ENCODE data around the gene COASY.
A peak's percentile ranks its signal among the peaks of the same experiment; 100 is the strongest.

COASY gene

DNA sequence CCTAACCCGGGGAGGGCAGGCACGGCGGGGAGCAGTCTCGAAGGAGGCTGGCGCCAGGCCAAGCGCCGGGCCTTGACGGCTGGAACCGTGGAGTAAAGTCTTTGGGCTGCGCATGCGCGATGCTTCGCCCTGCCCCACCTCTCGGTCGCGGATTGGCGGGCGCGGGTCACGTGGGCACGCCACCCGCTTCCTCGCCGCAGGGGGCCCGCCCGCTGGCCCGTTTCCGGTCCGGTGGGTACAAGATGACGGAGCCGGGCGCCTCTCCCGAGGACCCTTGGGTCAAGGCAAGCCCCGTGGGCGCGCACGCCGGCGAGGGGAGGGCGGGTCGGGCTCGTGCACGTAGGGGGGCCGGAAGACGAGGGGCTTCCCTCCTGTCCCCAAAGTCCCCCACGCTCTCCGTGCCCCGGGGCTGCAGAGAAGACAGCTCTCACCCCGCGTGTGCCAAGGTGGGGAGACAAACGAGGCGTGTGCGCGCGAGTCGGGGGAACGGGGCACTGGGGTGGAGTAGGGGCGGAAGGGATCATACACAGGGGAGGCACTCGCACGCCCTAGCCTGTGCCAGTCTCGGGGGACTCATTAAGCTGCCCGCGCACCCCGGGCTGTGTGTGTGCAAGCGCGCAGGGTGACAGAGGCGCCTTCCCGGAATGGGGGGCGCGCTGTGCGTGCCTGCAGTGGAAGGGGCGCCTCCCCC, 5.1 kb downstream of the COASY start, which contains the start of gene MLX:
MLX (plus strand) TSS at position 218 of the 691 bp plus-strand sequence; CDS start at position 243, 25 bp downstream.
- DNase-seq (ENCODE audit: low read depth): peak; percentile 90
- peak within 1 kb of the TSS; percentile 89 for H3K4me3 ChIP-seq (replicated peaks; ENCODE audit: low read depth, low read length)
- TF ChIP-seq, protein P1, sequence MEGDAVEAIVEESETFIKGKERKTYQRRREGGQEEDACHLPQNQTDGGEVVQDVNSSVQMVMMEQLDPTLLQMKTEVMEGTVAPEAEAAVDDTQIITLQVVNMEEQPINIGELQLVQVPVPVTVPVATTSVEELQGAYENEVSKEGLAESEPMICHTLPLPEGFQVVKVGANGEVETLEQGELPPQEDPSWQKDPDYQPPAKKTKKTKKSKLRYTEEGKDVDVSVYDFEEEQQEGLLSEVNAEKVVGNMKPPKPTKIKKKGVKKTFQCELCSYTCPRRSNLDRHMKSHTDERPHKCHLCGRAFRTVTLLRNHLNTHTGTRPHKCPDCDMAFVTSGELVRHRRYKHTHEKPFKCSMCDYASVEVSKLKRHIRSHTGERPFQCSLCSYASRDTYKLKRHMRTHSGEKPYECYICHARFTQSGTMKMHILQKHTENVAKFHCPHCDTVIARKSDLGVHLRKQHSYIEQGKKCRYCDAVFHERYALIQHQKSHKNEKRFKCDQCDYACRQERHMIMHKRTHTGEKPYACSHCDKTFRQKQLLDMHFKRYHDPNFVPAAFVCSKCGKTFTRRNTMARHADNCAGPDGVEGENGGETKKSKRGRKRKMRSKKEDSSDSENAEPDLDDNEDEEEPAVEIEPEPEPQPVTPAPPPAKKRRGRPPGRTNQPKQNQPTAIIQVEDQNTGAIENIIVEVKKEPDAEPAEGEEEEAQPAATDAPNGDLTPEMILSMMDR (IDR thresholded peaks at IDR 0.05; ENCODE audit: low read length, missing control alignments): no peak

DNA sequence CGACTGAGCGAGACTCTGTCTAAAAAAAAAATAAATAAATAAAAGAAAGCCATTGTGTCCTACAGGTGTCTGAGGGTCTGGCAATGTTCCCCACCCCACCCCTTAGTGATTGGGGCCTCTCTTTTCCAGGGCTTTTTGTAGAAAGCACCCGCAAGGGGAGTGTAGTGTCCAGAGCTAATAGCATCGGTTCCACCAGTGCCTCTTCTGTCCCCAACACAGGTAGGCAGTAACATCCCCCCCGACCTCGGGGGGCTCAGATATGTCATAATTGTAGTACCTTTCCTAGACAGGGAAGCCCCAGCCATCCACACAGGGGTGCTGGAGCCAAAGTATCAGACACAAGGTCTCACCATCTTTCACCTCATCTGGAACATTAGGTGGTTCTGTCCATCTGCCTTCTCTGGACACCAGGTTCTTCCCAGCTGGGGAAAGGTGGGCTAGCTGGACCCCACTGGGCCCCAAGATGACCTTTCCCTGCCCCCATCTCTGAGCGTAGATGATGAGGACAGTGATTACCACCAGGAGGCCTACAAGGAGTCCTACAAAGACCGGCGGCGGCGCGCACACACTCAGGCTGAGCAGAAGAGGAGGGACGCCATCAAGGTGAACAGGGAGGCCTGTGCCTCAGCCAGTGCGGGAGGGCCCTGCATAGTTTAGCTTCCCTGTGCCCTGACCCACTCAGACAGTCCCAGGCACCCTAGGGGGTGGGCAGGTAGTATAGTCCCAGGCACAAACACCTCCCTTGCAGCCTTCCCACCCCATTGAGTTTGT, 6.6 kb downstream of the COASY start:
- TF ChIP-seq, protein P1 (IDR thresholded peaks at IDR 0.05; ENCODE audit: low read length, missing control alignments): no peak
- H3K4me3 ChIP-seq (replicated peaks; ENCODE audit: low read depth, low read length): no peak overlapping the region
- DNase-seq (ENCODE audit: low read depth): no peak

DNA sequence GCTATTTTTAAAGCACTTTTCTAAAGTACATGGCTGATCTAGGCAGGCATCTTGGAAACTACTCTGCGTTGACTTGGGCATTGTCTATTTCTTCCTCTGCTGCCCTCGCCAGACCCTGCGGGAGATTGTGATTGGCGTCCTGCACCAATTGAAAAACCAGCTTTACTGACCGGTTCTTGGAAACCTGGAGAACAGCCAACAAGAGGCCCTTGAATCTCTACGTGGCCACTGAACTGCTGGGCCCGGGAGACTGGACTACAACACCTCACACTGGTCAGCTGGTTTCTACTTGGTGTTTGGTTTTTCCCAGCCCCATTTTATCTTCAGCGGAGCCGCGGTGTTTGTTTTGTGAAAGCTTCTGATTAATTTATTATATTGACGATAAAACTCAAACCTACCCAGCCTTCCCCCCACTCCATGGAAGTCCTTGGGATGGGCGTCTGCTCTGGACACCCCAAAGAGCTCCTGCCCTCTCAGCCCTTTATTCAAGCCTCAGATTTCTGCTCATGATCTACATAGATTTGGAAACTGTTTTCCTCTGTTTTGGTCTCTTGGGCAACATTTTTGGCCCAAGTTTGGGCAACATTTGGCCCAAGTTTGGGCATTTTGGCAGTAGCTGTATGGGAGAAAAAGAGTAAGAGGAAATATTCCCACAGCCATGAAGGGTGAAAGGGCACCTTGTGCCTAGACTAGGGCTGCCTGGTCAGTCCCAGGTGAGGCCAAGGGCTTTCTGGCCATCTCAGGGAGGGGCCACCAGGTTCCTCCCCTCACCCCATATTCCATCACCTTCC, 9.7 kb downstream of the COASY start:
- DNase-seq (ENCODE audit: low read depth): no peak
- H3K4me3 ChIP-seq (replicated peaks; ENCODE audit: low read depth, low read length): no peak overlapping the region
- TF ChIP-seq, protein P1 (IDR thresholded peaks at IDR 0.05; ENCODE audit: low read length, missing control alignments): no peak

DNA sequence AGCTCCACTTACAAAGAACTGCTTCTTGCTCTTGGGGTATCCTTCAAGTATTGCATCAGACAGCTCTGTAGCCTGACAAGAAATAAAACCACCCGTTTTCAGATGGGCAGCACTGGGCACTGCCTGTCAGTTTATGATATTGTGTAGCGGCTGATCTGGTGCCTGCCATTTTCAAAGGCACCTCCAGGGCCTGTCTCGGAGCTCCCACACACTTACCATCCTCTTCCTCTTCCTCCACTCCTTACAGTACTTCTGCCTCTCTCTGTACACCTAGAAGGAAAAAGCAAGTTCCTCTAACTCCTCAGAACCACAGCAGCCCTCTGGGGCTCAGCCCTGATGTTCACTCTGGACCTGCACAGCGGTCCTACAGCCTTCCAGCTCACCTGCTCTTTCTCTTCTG, 11.1 kb downstream of the COASY start:
- H3K4me3 ChIP-seq (replicated peaks; ENCODE audit: low read depth, low read length): no peak overlapping the region
- DNase-seq (ENCODE audit: low read depth): no peak
- TF ChIP-seq, protein P1 (IDR thresholded peaks at IDR 0.05; ENCODE audit: low read length, missing control alignments): no peak

DNA sequence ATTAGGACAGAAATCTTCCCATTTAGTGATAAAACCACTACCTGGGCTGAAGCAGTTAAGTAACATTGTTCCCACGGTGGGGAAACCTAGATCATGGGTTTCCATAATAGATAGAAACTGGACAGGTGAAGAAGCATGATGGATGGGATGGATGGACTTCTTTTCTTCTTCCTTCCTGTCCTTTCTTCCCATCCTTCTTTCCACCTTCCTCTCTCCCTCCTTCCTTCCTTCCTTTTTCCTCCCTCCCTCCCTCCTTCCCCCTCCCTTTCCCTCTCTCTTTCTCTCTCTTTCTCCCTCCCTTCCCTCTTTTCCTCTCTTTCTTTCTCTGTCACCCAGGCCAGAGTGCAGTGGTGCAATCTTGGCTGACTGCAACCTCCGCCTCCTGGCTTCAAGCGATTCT, 12.5 kb downstream of the COASY start:
- TF ChIP-seq, protein P1 (IDR thresholded peaks at IDR 0.05; ENCODE audit: low read length, missing control alignments): no peak
- no peak overlapping the region for H3K4me3 ChIP-seq (replicated peaks; ENCODE audit: low read depth, low read length)
- no peak for DNase-seq (ENCODE audit: low read depth)

DNA sequence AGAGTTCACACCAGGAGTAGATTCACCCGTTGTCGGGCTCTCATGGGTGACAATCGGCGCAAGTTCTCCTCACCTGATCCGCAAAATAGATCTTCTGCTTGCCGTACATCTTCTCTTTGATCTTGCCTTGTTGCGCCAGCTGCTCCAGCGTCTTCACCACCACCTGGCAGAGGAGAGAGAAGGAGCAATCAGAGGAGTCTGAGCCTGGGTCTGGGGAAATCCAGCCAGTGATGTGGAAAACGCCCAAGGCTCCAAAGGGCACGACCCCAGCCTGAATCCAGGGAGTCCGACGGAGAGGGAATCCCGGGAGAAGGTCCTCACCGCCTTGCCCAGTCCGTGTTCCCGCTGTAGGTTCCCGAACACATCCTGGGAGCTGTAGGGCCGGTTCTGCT, 15.2 kb downstream of the COASY start:
- TF ChIP-seq, protein P1 (IDR thresholded peaks at IDR 0.05; ENCODE audit: low read length, missing control alignments): no peak
- no peak for DNase-seq (ENCODE audit: low read depth)
- H3K4me3 ChIP-seq (replicated peaks; ENCODE audit: low read depth, low read length): peak overlapping the region; percentile 68

All from fibroblast of pulmonary artery (primary cell).